Stimulated activated CD4-positive, alpha-beta T cell treated with anti-CD3 and anti-CD28 coated beads, Interleukin-2, amount 100 ng/mL, for 24 hours (primary cell): Measurements from ENCODE around the gene PRKCSH.
A peak's percentile ranks its signal among the peaks of the same experiment; 100 is the strongest.
"Not testable (repeated sequence)": the region's sequence is repeated elsewhere in the genome, so short reads cannot be mapped to it uniquely, and the experiment has no call there.

Source experiments
- DNase-seq, 2 donors: peaks; one replicate each; pipeline ENCODE4 v3.0.0-alpha.2; 2020

The PRKCSH gene

GRCh38 chr19:11435057-11435832 lies at the start of gene PRKCSH, which contains the start of gene ODAD3:
TSS of gene PRKCSH (plus strand) at chr19:11435635. CDS start at chr19:11436118, 483 bp downstream.
TSS of gene ODAD3 (minus strand) at chr19:11435121. CDS start at chr19:11435016, 105 bp downstream.
- DNase-seq = peak; percentile 99

- DNase-seq = no peak
Observed at GRCh38 chr19:11387162-11388034, 48.0 kb upstream of the PRKCSH start.

- DNase-seq = no peak
Observed at GRCh38 chr19:11390359-11390758, 45.1 kb upstream of the PRKCSH start.

GRCh38 chr19:11390933-11391680 lies 44.3 kb upstream of the PRKCSH start:
- DNase-seq = no peak

GRCh38 chr19:11397089-11397610 lies 38.3 kb upstream of the PRKCSH start:
- no peak for DNase-seq

- DNase-seq = no peak
Observed at GRCh38 chr19:11399667-11400066, 35.8 kb upstream of the PRKCSH start.

- no peak for DNase-seq
Observed at GRCh38 chr19:11400798-11401197, 34.6 kb upstream of the PRKCSH start.

- no peak for DNase-seq
Observed at GRCh38 chr19:11401808-11402543, 33.5 kb upstream of the PRKCSH start.

- DNase-seq = no peak
Observed at GRCh38 chr19:11404588-11405222, 30.7 kb upstream of the PRKCSH start.

GRCh38 chr19:11405846-11406643 lies 29.4 kb upstream of the PRKCSH start:
- peak; percentile 50 to 62 for DNase-seq

- not testable (repeated sequence) for DNase-seq
Observed at GRCh38 chr19:11406703-11407236, 28.7 kb upstream of the PRKCSH start.

- DNase-seq = no peak
Observed at GRCh38 chr19:11408591-11408990, 26.8 kb upstream of the PRKCSH start.

- no peak for DNase-seq
Observed at GRCh38 chr19:11410682-11411081, 24.8 kb upstream of the PRKCSH start.

- no peak for DNase-seq
Observed at GRCh38 chr19:11414544-11414943, 20.9 kb upstream of the PRKCSH start.

GRCh38 chr19:11416346-11417052 lies 18.9 kb upstream of the PRKCSH start:
- no peak for DNase-seq

- no peak for DNase-seq
Observed at GRCh38 chr19:11418094-11418548, 17.3 kb upstream of the PRKCSH start.

GRCh38 chr19:11418549-11419506 lies 16.6 kb upstream of the PRKCSH start, which contains the start of gene RGL3:
TSS of gene RGL3 (minus strand) at chr19:11419314. CDS start at chr19:11419278, 36 bp downstream.
- no peak for DNase-seq
